NCI-H2171 treated with DMSO at 0.1 percent for 48 hours (cell line): ENCODE data around the gene NCR1.
"Not testable (repeated sequence)": the region's sequence is repeated elsewhere in the genome, so short reads cannot be mapped to it uniquely, and the experiment has no call there.

Experiments
- DNase-seq: peaks from one replicate; lab custom pipeline; 2025; lab: John Stamatoyannopoulos, UW

The NCR1 gene, protein sequence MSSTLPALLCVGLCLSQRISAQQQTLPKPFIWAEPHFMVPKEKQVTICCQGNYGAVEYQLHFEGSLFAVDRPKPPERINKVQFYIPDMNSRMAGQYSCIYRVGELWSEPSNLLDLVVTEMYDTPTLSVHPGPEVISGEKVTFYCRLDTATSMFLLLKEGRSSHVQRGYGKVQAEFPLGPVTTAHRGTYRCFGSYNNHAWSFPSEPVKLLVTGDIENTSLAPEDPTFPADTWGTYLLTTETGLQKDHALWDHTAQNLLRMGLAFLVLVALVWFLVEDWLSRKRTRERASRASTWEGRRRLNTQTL

DNA sequence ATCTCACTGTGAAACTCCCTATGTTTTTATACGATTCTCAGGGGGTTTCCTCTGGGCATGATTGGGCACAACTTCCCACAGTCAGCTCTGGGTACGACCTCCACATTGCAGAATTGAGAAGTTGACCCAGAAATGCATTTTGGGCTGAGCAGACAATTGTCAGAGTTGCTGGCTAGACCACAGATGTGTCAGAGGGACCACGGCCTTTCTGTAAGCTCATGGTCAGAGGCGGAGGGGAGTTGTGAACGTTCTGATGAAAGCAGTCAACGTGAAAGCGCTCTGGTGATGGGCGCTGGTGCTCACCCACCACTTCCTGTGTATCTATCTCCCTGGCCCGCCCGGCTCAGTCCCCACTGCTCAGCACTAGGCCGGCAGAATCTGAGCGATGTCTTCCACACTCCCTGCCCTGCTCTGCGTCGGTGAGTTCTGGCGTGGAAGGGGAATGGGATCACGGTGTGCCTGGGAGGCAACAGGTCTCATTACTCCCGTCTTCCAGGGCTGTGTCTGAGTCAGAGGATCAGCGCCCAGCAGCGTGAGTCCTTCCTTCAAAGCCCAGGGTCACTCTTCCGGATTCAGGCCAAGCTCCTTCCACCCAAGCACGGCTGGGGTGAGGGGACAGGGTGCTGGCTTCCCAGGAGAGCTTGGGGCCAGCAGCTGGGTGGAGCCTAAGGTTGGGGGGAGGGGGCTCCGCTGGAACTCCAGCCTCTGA lies at the start of gene NCR1:
Gene NCR1 (plus strand): TSS at position 346 of the 709 bp plus-strand sequence. CDS start 40 bp downstream, at position 386.
- no peak for DNase-seq

DNA sequence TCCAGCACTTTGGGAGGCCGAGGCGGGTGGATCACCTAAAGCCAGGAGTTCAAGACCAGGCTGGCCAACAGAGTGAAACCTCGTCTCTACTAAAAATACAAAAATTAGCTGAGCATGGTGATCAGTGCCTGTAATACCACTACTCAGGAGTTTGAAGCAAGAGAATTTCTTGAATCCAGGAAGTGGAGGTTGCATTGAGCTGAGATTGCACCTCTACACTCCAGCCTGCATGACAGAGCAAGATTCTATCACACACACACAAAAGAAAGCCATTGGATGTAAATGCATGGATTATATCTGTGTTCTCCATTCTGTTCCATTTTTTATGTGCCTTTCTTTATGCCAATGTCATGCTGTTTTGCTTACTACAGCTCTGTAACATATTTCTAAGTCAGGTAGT lies 47.5 kb upstream of the NCR1 start:
- not testable (repeated sequence) for DNase-seq

DNA sequence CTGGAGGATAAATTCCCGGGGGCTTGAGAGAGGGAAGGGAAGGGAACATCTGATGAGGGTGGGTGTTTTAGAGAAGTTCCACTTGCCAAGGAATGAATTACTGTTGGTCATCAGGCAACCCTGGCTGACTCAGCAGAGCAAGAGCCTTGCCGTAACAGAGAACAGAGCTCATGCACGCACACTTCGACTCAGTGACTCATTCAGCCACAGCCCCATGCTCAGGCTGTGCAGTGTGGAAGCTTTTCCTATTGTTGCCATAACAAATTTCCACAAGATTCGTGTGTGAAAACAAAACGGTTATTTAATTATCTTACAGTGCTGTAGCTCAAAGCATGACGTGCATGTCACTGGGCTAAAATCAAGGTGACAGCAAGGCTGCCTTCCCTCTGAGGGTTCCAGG lies 46.5 kb upstream of the NCR1 start:
- not testable (repeated sequence) for DNase-seq

DNA sequence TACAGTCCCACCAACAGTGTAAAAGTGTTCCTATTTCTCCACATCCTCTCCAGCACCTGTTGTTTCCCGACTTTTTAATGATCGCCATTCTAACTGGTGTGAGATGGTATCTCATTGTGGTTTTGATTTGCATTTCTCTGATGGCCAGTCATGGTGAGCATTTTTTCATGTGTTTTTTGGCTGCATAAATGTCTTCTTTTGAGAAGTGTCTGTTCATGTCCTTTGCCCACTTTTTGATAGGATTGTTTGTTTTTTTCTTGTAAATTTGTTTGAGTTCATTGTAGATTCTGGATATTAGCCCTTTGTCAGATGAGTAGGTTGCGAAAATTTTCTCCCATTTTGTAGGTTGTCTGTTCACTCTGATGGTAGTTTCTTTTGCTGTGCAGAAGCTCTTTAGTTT lies 42.5 kb upstream of the NCR1 start:
- not testable (repeated sequence) for DNase-seq

DNA sequence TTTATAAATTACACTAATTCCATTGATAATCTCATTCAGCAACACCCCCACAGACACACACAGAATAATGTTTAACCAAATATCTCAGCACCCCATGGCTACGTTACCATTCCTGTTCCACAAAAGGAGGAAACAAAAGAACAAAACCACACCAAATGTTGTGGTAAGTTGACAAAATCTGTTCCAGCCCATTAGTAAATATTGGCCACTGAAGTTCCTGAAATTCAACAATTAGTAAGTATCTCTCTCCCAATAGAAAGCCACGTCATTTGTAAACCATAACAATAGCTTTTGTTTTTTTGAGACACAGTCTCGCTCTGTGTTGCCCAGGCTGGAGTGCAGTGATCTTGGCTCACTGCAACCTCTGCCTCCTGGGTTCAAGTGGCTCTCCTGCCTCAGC lies 34.3 kb upstream of the NCR1 start:
- DNase-seq, result no peak

DNA sequence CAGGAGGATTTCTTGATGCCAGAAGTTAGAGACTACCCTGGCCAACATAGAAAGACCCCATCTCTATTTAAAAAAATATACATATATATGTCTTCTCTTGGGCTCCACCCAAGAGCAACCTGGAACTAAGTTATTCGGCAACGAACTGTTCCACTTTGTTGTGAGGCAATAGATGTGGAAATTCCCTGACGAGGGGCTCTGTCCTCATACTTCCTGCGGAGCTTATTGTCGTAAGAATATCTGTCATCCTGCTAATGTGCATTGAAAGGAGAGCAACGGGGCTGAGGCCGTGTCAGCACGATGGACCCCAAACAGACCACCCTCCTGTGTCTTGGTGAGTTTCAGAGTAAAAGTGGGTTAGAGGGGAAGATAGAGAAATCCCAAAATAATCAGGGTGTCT lies 32.0 kb upstream of the NCR1 start, which contains the start of gene FCAR:
Gene FCAR (plus strand): TSS at position 246 of the 400 bp plus-strand sequence. CDS start 55 bp downstream, at position 301.
- DNase-seq, result no peak

DNA sequence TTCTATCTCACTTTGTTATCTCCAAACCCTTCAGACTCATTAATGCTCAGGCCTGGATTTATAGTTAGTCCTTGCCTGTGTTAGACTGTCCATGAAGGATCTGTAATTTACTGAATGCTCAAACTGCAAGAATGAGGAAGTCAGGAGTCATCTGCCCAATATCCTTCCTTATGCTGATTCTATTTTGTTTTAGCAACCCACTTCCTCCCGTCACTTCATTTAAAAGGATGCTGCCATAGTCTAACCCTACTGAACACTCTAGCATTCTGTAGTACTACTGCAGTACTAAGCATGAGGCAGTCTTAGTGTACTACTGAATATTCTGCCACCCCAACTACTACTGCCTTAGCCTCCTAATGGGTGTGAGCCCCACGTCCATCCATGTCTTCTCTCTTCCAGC lies 30.4 kb upstream of the NCR1 start:
- DNase-seq, result no peak

DNA sequence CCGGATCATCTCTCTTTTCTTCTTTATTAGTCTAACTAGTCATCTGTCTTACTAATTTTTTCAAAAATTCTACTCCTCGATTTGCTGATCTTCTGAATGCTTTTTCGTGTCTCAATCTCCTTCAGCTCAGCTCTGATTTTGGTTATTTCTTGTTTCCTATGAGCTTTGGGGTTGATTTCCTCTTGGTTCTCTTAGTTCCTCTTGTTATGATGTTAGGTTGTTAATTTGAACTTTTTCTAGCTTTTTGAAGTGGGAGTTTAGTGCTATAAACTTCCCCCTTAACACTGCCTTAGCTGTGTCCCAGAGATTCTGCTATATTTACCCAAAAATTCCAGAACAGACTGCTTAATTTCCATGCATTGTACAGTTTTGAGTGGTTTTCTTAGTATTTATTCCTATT lies 28.5 kb upstream of the NCR1 start:
- DNase-seq, result no peak

DNA sequence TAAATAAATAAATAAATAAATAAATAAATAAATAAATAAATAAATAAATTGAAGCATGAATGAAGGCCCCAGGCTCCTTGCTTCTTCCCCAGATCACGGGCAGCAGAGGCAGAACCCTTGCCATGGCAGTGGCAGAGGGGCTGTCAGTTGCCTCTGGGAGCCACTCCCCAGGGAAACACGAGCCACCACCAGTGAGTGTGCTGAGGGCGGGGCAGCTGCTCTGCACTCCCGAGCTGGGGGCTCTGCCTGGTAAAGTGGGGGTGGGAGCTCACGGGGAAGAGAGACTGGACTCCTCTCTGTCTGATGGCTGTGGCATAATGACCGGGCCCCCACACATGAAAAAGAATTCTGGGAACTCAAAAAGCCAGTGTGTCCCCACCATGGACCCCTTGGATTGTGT lies 24.1 kb upstream of the NCR1 start:
- DNase-seq, result no peak

DNA sequence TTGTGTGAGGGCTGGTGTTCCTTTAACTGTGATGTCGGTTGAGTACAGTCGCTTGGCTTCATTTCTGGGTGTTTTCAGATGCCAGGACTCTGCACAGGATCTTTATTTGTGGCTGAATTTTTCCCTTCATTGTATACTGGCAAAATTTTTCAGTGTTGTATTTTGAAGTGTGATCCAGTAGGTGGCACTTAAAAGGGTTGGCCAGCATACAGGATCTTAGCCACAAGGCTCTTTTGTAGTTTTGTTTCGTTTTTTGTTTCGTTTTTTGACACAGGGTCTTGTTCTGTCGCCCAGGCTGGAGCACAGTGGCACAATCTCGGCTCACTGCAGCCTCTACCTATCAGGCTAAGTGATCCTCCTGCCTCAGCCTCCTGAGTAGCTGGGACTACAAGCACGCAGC lies 23.2 kb upstream of the NCR1 start:
- no peak for DNase-seq

DNA sequence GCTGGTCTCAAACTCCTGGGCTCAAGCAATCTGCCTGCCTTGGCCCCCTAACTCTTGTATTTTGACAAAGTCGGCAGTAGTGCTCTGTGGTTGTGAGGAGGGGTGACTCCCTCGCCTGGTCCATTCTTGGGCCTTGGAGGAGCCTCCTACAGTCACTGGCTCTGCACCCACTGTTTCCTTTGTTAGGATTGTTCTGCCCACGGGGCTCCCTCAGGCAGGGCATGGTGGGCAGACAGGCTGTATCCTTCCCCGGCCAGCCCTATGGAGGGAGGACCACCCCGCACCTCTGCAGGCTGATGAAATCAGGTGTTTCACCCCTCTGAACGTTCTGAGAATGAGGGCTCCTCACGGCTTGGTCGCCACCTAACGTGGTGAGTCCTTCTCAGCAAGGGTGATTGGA lies 22.7 kb upstream of the NCR1 start:
- DNase-seq, result no peak

DNA sequence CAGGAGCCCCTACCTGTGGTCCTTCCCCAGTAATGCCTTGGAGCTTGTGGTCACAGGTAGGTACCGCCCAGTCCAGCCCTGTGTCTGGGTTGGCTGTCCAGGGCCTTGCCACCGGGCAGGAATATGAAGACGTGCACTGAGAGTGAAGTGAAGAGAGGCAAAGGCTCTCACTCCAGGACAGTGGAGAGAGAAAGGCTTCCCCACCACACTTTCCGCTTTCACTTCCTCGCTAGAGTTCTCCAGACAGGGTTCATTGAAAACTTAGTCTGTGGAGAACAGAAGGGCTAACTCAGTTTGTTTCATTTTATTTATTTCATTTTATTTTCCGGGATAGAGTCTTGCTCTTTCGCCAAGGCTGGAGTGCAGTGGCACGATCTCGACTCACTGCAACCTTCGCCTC lies 17.7 kb upstream of the NCR1 start:
- DNase-seq, result no peak

DNA sequence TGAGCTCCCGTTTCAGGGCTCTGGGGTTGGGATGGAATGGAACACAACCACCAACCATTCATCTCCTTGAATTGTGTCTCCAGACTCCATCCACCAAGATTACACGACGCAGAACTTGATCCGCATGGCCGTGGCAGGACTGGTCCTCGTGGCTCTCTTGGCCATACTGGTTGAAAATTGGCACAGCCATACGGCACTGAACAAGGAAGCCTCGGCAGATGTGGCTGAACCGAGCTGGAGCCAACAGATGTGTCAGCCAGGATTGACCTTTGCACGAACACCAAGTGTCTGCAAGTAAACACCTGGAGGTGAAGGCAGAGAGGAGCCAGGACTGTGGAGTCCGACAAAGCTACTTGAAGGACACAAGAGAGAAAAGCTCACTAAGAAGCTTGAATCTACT lies 16.4 kb upstream of the NCR1 start:
- no peak for DNase-seq

DNA sequence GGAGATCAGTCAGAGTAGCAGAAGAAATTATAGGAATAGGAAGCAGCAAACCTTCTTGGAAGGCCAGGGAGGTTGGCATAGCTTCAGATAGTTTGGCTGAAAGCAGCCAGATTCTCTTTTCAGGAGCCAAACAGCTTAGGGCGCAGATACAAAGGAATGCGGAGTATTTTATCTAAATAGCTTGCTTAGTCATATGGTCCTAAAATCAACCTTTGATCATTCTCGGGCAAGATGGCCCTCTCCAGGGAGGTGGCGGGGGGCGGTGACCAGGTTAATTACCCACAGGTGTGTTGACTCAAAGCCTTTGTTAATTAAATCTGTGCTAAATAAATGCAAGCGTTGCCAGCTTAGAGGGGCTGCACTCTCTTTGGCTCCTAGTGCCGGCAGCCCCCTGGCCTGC lies 12.5 kb upstream of the NCR1 start:
- no peak for DNase-seq

DNA sequence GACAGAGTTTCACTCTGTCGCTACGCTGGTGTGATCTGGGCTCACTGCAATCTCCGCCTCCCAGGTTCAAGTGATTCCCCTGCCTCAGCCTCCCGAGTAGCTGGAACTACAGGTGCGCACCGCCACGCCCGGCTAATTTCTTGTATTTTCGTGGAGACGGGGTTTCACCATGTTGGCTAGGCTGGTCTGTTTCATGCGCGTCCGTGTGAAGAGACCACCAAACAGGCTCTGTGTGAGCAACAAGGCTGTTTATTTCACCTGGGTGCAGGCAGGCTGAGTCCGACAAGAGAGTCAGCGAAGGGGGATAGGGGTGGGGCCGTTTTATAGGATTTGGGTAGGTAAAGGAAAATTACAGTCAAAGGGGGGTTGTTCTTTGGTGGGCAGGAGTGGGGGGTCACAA lies 11.8 kb upstream of the NCR1 start:
- not testable (repeated sequence) for DNase-seq

DNA sequence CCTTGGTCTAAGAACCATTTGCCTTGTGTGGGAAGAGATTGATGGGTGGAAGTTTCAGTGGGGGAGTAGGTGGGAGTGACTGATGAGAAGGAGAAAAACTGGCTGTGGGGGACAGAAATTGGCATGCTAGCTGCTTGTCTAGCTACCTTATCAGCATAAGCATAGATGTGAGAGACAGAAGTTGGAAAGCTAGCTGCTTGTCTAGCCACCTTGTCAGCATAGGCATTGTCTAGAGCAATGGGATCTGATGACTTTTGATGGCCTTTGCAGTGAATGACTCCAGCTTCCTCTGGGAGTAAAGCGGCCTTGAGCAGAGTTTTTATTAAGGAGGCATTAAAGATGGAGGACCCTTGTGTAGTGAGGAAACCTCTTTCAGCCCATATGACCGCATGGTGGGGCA lies 9.9 kb upstream of the NCR1 start:
- no peak for DNase-seq

DNA sequence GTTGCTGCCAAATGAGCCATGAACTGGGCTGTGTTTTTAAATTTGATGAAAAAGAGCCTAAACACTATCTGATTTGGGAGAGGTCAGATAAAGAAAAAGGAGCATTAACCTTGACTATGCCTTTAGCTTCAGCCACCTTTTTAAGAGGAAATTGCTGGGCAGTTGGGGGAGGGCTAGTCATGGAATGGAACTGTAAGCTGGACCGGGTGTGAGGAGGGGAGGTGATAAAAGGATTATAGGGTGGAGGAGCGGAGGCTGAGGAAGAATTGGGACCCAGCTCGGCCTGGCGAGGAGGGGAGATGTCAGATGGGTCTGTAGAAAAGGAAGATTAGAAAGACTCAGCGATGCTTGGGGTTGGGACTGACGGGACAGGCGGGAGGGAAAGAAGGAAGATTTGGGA lies 7.3 kb upstream of the NCR1 start:
- DNase-seq, result not testable (repeated sequence)

DNA sequence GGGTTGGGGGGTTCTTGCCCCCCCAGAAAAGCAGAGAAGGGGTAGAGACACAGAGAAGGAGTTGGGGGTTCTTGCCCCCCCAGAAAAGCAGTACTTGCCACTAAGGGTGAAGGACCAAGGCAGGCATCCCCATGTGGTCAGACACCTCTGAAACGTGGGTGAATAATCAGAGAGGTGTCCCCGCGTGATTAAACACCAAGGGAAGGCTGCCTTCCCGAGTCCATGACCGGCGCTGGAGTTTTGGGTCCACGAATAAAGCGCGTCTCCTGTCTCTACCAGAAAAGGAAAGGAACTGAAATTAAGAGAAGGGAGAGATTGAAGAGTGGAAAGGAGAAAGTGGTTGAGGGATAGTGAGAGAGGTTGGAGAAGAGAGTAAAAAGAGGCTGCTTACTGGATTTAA lies 6.3 kb upstream of the NCR1 start:
- not testable (repeated sequence) for DNase-seq

DNA sequence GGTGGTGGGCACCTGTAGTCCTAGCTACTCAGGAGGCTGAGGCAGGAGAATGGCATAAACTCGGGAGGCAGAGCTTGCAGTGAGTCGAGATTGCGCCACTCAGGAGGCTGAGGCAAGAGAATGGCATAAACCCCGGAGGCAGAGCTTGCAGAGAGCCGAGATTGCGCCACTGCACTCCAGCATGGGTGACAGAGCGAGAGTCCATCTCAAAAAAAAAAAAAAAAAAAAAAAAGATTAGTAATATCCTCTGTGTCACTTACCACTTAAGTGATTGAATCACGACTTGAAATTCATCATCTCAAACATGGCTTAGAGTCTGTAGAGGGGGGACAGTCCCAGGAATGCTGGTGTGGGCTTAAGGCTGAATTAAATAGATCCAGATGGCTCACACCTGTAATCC lies 4.8 kb upstream of the NCR1 start:
- not testable (repeated sequence) for DNase-seq

DNA sequence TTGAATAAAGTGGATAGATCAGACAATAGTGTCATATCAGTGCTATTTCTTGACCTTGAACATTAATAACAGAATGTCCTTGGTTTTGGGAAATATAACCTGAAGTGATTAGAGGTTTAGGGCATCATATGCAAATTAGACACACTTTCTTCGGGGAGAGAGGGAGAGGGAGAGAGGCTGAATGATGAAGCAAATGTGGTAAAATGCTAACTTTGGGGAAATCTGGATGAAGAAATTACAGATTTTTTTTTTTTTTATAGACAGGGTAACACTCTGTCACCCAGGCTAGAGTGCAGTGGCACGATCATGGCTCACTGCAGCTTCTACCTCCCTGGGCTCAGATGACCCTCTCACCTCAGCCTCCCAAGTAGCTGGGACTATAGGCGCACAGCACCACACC lies 3.9 kb upstream of the NCR1 start:
- no peak for DNase-seq

DNA sequence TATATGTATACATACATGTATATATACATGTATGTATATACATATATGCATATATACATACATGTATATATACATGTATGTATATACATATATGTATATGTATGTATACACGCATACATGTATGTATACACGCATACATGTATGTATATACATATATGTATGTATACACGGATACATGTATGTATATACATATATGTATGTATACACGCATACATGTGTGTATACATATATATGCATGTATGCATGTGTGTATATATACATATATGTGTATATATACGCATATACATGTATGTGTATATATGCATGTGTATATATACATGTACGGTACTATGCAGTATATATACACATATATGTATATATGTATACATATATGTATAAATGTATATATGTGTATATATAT lies 2.6 kb upstream of the NCR1 start:
- no peak for DNase-seq

DNA sequence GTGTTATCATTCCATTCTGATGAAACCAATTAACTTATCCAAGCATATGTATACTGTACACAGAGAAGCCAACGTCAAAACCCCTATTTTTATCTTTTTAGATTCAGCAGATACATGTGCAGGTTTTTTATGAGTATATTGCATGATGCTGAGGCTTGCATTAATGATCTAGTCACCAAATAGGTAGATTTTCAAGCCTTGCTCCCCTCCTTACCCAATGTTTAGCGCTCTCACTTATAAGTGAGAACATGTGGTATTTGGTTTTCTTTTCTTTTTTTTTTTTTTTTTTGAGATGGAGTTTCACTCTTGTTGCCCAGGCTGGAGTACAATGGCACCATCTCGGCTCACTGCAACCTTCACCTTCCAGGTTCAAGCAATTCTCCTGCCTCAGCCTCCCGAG lies 1.7 kb upstream of the NCR1 start:
- not testable (repeated sequence) for DNase-seq

DNA sequence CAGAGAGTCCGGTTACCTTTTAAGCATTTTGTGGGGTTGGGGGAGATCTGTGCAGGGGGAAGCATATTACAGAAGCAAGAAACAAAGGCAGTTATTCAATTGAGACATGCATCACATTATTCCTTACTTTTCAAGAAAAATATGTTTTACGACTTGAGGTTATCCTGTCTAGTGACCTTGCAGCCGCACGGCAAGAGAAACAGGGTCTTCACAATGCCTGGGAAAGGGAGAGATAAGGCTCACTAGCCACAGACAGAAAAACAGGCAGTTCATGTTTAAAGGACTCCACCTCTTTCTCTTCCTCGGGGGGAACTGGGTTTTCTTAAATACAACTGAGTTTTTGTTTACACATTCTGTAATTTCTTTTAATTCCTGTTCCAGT lies 536 bp upstream of the NCR1 start:
- no peak for DNase-seq

DNA sequence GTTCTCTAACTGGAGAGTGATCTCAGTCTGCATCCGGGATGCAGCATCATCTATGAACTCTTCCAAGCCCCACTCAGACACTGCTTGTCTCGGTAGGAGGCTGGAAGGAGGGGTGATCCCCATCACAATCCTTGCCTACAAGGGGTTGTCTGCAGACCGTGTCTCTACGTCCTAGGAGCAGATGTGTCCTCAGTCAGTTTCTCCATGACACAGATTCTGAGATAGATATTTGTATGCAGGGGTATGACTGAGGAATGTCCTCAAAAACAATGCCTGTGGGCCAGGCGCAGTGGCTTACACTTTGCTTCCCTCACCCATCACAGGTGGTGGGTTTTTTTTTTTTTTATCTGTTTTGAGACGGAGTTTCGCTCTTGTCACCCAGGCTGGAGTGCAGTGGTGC lies 871 bp downstream of the NCR1 start:
- no peak for DNase-seq
